Neural cell (in vitro differentiated cells): Measurements from ENCODE around the gene EMID1. TPM values are rescaled to one million over a fixed set of nuclear protein-coding genes. Genes with fewer than 3 reads are reported as not detected.

ENCODE experiments used
- H2AFZ ChIP-seq: fragments of 200-600, 300-800 bp; sonication (generic), shearing (Covaris generic); 2 replicates; pipeline ENCODE4 v1.6.0; 2014; ENCODE audit warnings: low read depth, mild to moderate bottlenecking, antibody characterized with exemption, low read length, moderate library complexity
- H3F3A ChIP-seq: fragments of 200-600 bp; shearing (Covaris generic); 2 replicates; pipeline ENCODE4 v1.6.1; 2016; ENCODE audit warnings: mild to moderate bottlenecking, moderate library complexity, mixed read lengths, antibody characterized with exemption, low read length; ENCODE audit not compliant: insufficient read depth, poor library complexity, severe bottlenecking
- H3K27ac ChIP-seq: fragments of 200-600, 300-800 bp; sonication (generic), shearing (Covaris generic); 2 replicates; pipeline ENCODE4 v1.5.1; 2014; ENCODE audit warnings: mild to moderate bottlenecking, low read length, moderate library complexity
- H3K27me3 ChIP-seq: fragments of 300-800, 200-600 bp; sonication (generic), shearing (Covaris generic); 2 replicates; pipeline ENCODE4 v1.6.0; 2014; ENCODE audit warnings: mild to moderate bottlenecking, low read depth, low read length, moderate library complexity; ENCODE audit not compliant: insufficient read depth
- H3K36me3 ChIP-seq: fragments of 300-800, 200-600 bp; sonication (generic), shearing (Covaris generic); 2 replicates; pipeline ENCODE4 v1.5.1; 2014; ENCODE audit warnings: mild to moderate bottlenecking, antibody characterized with exemption, low read length, moderate library complexity; ENCODE audit not compliant: insufficient read depth
- H3K4me2 ChIP-seq: fragments of 300-800, 200-600 bp; sonication (generic), shearing (Covaris generic); 2 replicates; pipeline ENCODE4 v1.6.0; 2014; ENCODE audit warnings: mild to moderate bottlenecking, low read length
- H3K4me3 ChIP-seq: fragments of 300-800, 200-600 bp; sonication (generic), shearing (Covaris generic); 2 replicates; pipeline ENCODE4 v1.5.1; 2014; ENCODE audit warnings: mild to moderate bottlenecking, low read length, moderate library complexity
- H3K79me2 ChIP-seq: fragments of 200-600 bp; shearing (Covaris generic); replicated peaks from 2 replicates; pipeline ENCODE4 v1.6.0; 2014; ENCODE audit warnings: mild to moderate bottlenecking, low read length, moderate library complexity; ENCODE audit not compliant: insufficient read depth
- H3K9ac ChIP-seq: fragments of 300-800, 200-600 bp; sonication (generic), shearing (Covaris generic); 2 replicates; pipeline ENCODE4 v1.6.1; 2016; ENCODE audit warnings: mild to moderate bottlenecking, low read length, mixed read lengths
- H3K9me2 ChIP-seq: fragments of 200-600 bp; shearing (Covaris generic); 2 replicates; pipeline ENCODE4 v1.6.1; 2016; ENCODE audit warnings: mild to moderate bottlenecking, low read length, mixed read lengths; ENCODE audit not compliant: insufficient read depth
- H3K9me3 ChIP-seq: fragments of 200-600, 300-800 bp; sonication (generic), shearing (Covaris generic); 2 replicates; pipeline ENCODE4 v1.6.1; 2016; ENCODE audit warnings: mild to moderate bottlenecking, mixed run types, low read length, moderate library complexity, mixed read lengths
- H4K20me1 ChIP-seq: fragments of 200-600 bp; shearing (Covaris generic); 2 replicates; pipeline ENCODE4 v1.6.1; 2016; ENCODE audit warnings: mild to moderate bottlenecking, mixed run types; ENCODE audit not compliant: insufficient read depth
- CTCF ChIP-seq: fragments of 450-650 bp; IDR thresholded peaks from 2 replicates; pipeline ENCODE4 v1.5.1; 2014; ENCODE audit warnings: antibody characterized with exemption, mild to moderate bottlenecking, moderate library complexity; ENCODE audit not compliant: poor library complexity, severe bottlenecking
- EP300 ChIP-seq: fragments of 450-650 bp; conservative IDR thresholded peaks from 2 replicates; pipeline ENCODE4 v1.6.1; 2014; ENCODE audit warnings: antibody characterized with exemption, mild to moderate bottlenecking, moderate library complexity; ENCODE audit not compliant: poor library complexity, severe bottlenecking
- EZH2 ChIP-seq: fragments of 200-600, 300-800 bp; shearing (Covaris generic), sonication (generic); IDR thresholded peaks from 2 replicates; pipeline ENCODE4 v1.6.1; 2014; ENCODE audit warnings: antibody characterized with exemption, low read length, borderline replicate concordance, mild to moderate bottlenecking; ENCODE audit not compliant: insufficient read depth, poor library complexity, severe bottlenecking
- MXI1 ChIP-seq: fragments of 450-650 bp; conservative IDR thresholded peaks from 2 replicates; pipeline ENCODE4 v1.6.1; 2014; ENCODE audit warnings: antibody characterized with exemption, mild to moderate bottlenecking; ENCODE audit not compliant: poor library complexity, severe bottlenecking
- POLR2AphosphoS5 ChIP-seq: IDR thresholded peaks from 2 replicates; pipeline ENCODE4 v1.6.1; 2012
- RAD21 ChIP-seq: fragments of 450-650 bp; conservative IDR thresholded peaks from 2 replicates; pipeline ENCODE4 v1.6.1; 2014; ENCODE audit warnings: antibody characterized with exemption, mild to moderate bottlenecking, moderate library complexity
- REST ChIP-seq: IDR thresholded peaks from 2 replicates; pipeline ENCODE4 v1.6.1; 2012; ENCODE audit warnings: borderline replicate concordance
- SMC3 ChIP-seq: fragments of 450-650 bp; conservative IDR thresholded peaks from 2 replicates; pipeline ENCODE4 v1.6.1; 2014; ENCODE audit warnings: antibody characterized with exemption, mild to moderate bottlenecking, moderate library complexity; ENCODE audit not compliant: poor library complexity
- TAF1 ChIP-seq: IDR thresholded peaks from 2 replicates; pipeline ENCODE4 v1.6.1; 2012; ENCODE audit warnings: low read depth
- polyA plus RNA-seq: library from polyadenylated mRNA; depleted of rRNA; stranded (reverse); fragments of >200 nt; gene quantifications from 2 replicates; pipeline ENCODE4 v1.2.3, GENCODE V29; 2014

EMID1 gene
- polyA plus RNA-seq, 1 donor from 2014 or later, result 14.1 TPM

- Histone ChIP-seq H3K79me2 (no peaks in the 10 kb centered on the region), H3K27me3 (no peaks in the 10 kb centered on the region), H3K4me3 (no peak overlapping the region), H3K4me2 (no peak overlapping the region), H3K9ac (no peak overlapping the region), H3K36me3 (peaks cover 20% of the 10 kb centered on the region), H3F3A (no peaks in the 10 kb centered on the region), H3K9me2 (no peaks in the 10 kb centered on the region), H2AFZ (no peak overlapping the region), H3K27ac (no peak overlapping the region), H4K20me1 (no peaks in the 10 kb centered on the region), H3K9me3 (no peaks in the 10 kb centered on the region)
- TF ChIP-seq CTCF, result no peak
- TF ChIP-seq MXI1, result no peak
- no peak for TF ChIP-seq EP300
- no peak for TF ChIP-seq POLR2AphosphoS5
- TF ChIP-seq SMC3, result no peak
- TF ChIP-seq EZH2, result no peak
- no peak for TF ChIP-seq REST
- TF ChIP-seq RAD21, result no peak
- no peak for TF ChIP-seq TAF1
Observed at GRCh38 chr22:29298641-29299040, 92.9 kb downstream of the EMID1 start.

- Histone ChIP-seq H3K9me2 (no peaks in the 10 kb centered on the region), H3K27ac (no peak overlapping the region), H3K4me2 (no peak overlapping the region), H3K79me2 (no peaks in the 10 kb centered on the region), H3K27me3 (no peaks in the 10 kb centered on the region), H3K36me3 (peaks cover 20% of the 10 kb centered on the region), H3K4me3 (no peak overlapping the region), H3K9ac (no peak overlapping the region), H4K20me1 (no peaks in the 10 kb centered on the region), H2AFZ (no peak overlapping the region), H3K9me3 (no peaks in the 10 kb centered on the region), H3F3A (no peaks in the 10 kb centered on the region)
- TF ChIP-seq EZH2 (no peak), RAD21 (no peak), POLR2AphosphoS5 (no peak), CTCF (no peak), TAF1 (no peak), EP300 (no peak), MXI1 (no peak), SMC3 (no peak), REST (no peak)
Observed at GRCh38 chr22:29299136-29299900, 93.6 kb downstream of the EMID1 start.
